Body of pancreas (tissue), 4 donors: Measurements from ENCODE around the gene ADAMTS3. TPM values are rescaled to one million over a fixed set of nuclear protein-coding genes. Genes with fewer than 3 reads are reported as not detected.
A peak's percentile ranks its signal among the peaks of the same experiment; 100 is the strongest.

Experiments
- ATAC-seq: fragments of 150-250 bp; one replicate; pipeline ENCODE4 v1.9.1; 2016
- DNase-seq, 4 donors: peaks; one replicate each; pipeline ENCODE4 v3.0.0-alpha.2; 2019
- H3K27ac ChIP-seq, 4 donors: fragments of 200-600 bp; sonication (generic); 1 replicate in 3 of 4; 2 replicates in 1 of 4; pipeline versions ENCODE4 v1.5.1 to v1.6.1; 2016 to 2019; ENCODE audit warnings: mild to moderate bottlenecking in 1 of 4, mixed read lengths in 1 of 4, moderate library complexity in 1 of 4
- H3K27me3 ChIP-seq, 2 donors: fragments of 200-600 bp; sonication (generic); one replicate each; pipeline ENCODE4 v1.6.0; 2016; ENCODE audit warnings: mild to moderate bottlenecking in 1 of 2
- H3K36me3 ChIP-seq, 2 donors: fragments of 200-600 bp; sonication (generic); replicated peaks in 1 of 2; 2 replicates each; pipeline ENCODE4 v1.5.1; 2016; ENCODE audit warnings: low read depth in 2 of 2; ENCODE audit not compliant: insufficient read depth in 1 of 2
- H3K4me1 ChIP-seq: fragments of 200-600 bp; sonication (generic); one replicate; pipeline ENCODE4 v1.6.0; 2016
- H3K4me3 ChIP-seq, 2 donors: fragments of 200-600 bp; sonication (generic); 1 replicate in 1 of 2; 2 replicates in 1 of 2; pipeline ENCODE4 v1.5.1; 2016 to 2019
- H3K9me3 ChIP-seq, 3 donors: fragments of 200-600 bp; sonication (generic); 1 replicate in 2 of 3; 2 replicates in 1 of 3; pipeline ENCODE4 v1.5.1; 2016
- POLR2A ChIP-seq, 3 donors: fragments of 450-650 bp; IDR thresholded peaks; one replicate each; pipeline ENCODE4 v1.6.1; 2016; ENCODE audit warnings: antibody characterized with exemption in 3 of 3, mild to moderate bottlenecking in 2 of 3
- WGBS, 2 donors: methylation state at CpG; one replicate each; pipeline ENCODE4 v1.1.5; 2017; 5-methylcytosine and 5-hydroxymethylcytosine counted together
- intact Hi-C: fragments of 100-400 bp; cut with DNase I; formaldehyde crosslinking; loops from one replicate; pipeline ENCODE4 v1.15.1; 2023
- total RNA-seq, 2 donors: library from RNA; depleted of rRNA; stranded (reverse); fragments of >200 nt; gene quantifications; one replicate each; pipeline ENCODE4 v1.1.0, GENCODE V29; 2016
- TF ChIP-seq, protein P1 (sequence below), 7 experiments: fragments of 450-650 bp in 4 of 7; fragments of 200-600 bp in 3 of 7; sonication (generic) in 3 of 7; IDR thresholded peaks; one replicate each; pipeline ENCODE4 v1.5.1; 2016 to 2019; ENCODE audit warnings: antibody characterized with exemption in 7 of 7

The ADAMTS3 gene
- total RNA-seq, 2 donors from 2014 or later, result 0.26 to 0.33 TPM

DNA sequence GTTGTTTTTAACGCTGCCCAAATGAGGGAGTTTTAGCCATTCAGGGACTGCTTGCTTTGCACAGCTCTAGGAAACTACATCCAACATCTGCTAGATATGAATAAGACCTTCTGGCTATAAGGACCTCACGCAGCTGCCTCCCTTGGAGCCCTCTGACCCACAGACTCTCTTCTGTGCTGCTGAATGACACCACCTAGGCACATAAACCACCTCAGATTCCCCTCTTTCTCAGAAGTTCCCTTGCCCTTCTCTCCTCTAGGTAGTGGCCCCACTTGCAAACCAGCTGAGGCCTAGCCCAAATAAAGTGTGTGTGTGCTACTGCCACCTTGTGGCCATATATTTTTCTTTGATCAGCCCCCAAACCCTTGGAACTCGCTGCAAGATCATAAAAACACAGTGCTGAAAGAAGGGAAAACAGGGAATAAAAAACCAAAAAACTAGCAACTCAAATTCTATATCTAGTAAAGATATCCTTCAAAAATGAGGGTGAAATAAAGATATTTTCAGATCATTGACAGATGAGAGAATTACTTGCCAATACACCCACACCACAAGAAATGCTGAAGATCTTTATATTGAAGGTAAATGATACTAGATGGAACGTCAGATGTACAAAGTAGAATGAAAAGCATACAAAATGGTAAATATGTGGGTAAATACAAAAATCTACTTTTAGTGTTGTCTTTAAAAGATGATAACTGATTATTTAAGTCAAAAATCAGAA, 265.9 kb downstream of the ADAMTS3 start:
- DNase-seq (peak; percentile 41 to 50 (median 46)), ATAC-seq (peak; percentile 75)
- Histone ChIP-seq H3K4me3 (no peak overlapping the region), H3K4me1 (no peaks in the 10 kb centered on the region), H3K27ac (no peak overlapping the region), H3K9me3 (no peaks in the 10 kb centered on the region), H3K27me3 (no peaks in the 10 kb centered on the region), H3K36me3 (no peaks in the 10 kb centered on the region)
- 43 to 48% methylated on average over 4 of the region's 4 CpGs for WGBS, 2 donors
- intact Hi-C loops, result no loop called here
- TF ChIP-seq POLR2A (IDR thresholded peaks at IDR 0.05), result no peak
- TF ChIP-seq, protein P1, sequence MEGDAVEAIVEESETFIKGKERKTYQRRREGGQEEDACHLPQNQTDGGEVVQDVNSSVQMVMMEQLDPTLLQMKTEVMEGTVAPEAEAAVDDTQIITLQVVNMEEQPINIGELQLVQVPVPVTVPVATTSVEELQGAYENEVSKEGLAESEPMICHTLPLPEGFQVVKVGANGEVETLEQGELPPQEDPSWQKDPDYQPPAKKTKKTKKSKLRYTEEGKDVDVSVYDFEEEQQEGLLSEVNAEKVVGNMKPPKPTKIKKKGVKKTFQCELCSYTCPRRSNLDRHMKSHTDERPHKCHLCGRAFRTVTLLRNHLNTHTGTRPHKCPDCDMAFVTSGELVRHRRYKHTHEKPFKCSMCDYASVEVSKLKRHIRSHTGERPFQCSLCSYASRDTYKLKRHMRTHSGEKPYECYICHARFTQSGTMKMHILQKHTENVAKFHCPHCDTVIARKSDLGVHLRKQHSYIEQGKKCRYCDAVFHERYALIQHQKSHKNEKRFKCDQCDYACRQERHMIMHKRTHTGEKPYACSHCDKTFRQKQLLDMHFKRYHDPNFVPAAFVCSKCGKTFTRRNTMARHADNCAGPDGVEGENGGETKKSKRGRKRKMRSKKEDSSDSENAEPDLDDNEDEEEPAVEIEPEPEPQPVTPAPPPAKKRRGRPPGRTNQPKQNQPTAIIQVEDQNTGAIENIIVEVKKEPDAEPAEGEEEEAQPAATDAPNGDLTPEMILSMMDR (IDR thresholded peaks at IDR 0.05), result peak; percentile 37 to 80 (median 69)

DNA sequence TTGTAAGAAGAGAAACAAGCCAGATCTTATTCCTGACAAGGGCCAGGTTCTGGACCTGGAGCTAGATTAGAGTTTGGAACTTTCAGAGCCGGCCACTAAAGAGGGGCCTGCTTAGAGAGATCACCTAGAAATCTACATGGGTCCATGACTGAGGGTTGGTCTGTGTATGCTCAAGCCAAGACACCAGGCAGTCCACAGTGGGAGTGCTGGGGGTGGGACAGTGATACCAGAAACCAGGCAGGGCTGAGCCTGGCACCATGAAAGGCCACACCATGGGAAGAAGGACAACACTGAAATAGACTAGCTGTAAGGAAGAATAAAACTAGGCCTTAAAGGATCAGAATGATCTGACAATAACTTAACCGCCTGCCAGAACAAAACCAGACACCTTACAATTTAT, 267.3 kb downstream of the ADAMTS3 start:
- H3K9me3 ChIP-seq, result no peaks in the 10 kb centered on the region
- DNase-seq (no peak), ATAC-seq (no peak)
- no peaks in the 10 kb centered on the region for H3K36me3 ChIP-seq
- no peaks in the 10 kb centered on the region for H3K27me3 ChIP-seq
- no peak overlapping the region for H3K4me3 ChIP-seq
- no peak for TF ChIP-seq POLR2A (IDR thresholded peaks at IDR 0.05)
- intact Hi-C loops, result no loop called here
- no peaks in the 10 kb centered on the region for H3K4me1 ChIP-seq
- 89 to 97% methylated on average over 2 of the region's 2 CpGs for WGBS, 2 donors
- H3K27ac ChIP-seq, result no peak overlapping the region

DNA sequence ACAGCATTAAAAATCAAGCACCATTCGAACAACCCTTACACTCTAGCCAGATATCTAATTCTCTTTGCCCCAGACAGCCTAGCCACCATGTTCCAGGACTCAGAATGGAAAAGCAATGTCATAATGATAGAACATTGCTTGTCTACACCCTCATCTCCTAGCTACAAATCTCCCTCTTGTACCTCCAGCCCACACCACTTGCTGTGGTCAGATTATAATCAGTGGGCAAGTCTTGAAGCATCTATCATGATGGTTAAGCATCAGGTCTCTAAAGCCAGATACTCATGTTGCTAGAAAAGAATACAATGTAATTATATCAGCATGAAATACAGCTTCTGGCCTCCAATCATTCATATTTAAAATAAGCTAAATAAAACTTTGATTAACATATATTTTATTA, 268.9 kb downstream of the ADAMTS3 start:
- no peaks in the 10 kb centered on the region for H3K9me3 ChIP-seq
- WGBS, 2 donors, result 66 to 77% methylated on average over 1 of the region's 1 CpG
- ATAC-seq (no peak), DNase-seq (no peak)
- no peak overlapping the region for H3K27ac ChIP-seq
- H3K4me3 ChIP-seq, result no peak overlapping the region
- intact Hi-C loops, result no loop called here
- TF ChIP-seq, protein P1 (IDR thresholded peaks at IDR 0.05), result no peak
- no peak for TF ChIP-seq POLR2A (IDR thresholded peaks at IDR 0.05)
- H3K27me3 ChIP-seq, result no peaks in the 10 kb centered on the region
- H3K36me3 ChIP-seq, result no peaks in the 10 kb centered on the region
- peaks cover 5% of the 10 kb centered on the region for H3K4me1 ChIP-seq

DNA sequence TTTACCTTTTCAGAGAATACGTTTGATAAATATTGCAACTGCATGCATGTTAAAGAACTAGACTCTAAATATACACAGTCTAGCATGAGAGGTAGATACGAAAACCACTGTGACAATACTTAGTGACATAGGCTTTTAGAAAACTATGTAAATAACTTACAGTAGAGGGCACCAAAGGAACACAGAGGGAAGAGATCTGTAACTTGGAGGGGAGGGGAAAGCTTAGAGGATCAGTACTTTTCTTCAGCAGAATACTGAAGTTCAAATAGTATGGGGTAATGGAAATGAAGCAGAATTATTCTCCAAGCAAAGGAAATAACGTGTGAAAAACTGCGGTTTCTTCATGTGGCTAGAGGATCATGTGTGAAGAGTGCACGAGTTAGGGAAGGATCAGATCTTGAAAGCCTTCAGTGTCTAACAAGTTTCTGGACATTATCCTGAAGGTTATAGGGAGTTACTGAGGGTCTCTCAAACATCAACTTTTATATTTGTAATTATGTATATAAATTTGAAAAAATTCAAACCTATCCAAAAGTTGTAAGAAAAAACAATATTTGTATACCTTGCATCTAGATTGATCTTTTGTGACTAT, 273.0 kb downstream of the ADAMTS3 start:
- DNase-seq, result no peak
- intact Hi-C loops, result no loop called here

DNA sequence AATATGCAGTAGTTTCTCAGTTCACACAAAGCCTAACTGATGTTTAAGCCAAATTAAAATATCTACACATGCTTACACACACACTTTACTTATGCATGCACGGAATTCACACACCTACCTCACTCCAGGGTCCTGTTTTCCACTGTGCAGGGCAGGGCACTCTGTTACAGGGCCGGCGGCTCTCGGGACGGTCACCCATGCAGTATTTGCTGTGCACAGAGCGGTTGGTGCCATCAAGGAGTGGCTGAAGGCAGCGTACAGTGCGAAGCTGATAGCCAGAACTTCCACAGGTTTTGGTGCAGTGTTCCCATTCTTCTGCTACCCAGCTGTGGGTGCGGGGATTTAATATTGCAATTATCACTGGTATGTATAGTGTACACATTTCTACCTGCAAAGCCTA, 278.3 kb downstream of the ADAMTS3 start:
- TF ChIP-seq POLR2A (IDR thresholded peaks at IDR 0.05), result no peak
- TF ChIP-seq, protein P1 (IDR thresholded peaks at IDR 0.05), result no peak
- 85 to 89% methylated on average over 9 of the region's 9 CpGs for WGBS, 2 donors
- Histone ChIP-seq H3K36me3 (no peaks in the 10 kb centered on the region), H3K4me3 (no peak overlapping the region), H3K27me3 (no peaks in the 10 kb centered on the region), H3K9me3 (no peaks in the 10 kb centered on the region), H3K27ac (no peak overlapping the region), H3K4me1 (peaks cover 2% of the 10 kb centered on the region)
- ATAC-seq, result no peak
- DNase-seq, result no peak
- intact Hi-C loops, result no loop called here

More for the DNA sequence above, 273.0 kb downstream of the ADAMTS3 start:
- Histone ChIP-seq H3K4me3 (no peak overlapping the region), H3K4me1 (peaks cover 5% of the 10 kb centered on the region), H3K36me3 (no peaks in the 10 kb centered on the region), H3K27me3 (no peaks in the 10 kb centered on the region), H3K27ac (no peak overlapping the region), H3K9me3 (no peaks in the 10 kb centered on the region)
- peak; percentile 78 for ATAC-seq
- 14 to 19% methylated on average over 5 of the region's 5 CpGs for WGBS, 2 donors
- no peak for TF ChIP-seq POLR2A (IDR thresholded peaks at IDR 0.05)
- TF ChIP-seq, protein P1 (IDR thresholded peaks at IDR 0.05), result peak; percentile 35 to 60 (median 54)
